ENCODE results near the gene C12orf57.

C12orf57 gene

DNA sequence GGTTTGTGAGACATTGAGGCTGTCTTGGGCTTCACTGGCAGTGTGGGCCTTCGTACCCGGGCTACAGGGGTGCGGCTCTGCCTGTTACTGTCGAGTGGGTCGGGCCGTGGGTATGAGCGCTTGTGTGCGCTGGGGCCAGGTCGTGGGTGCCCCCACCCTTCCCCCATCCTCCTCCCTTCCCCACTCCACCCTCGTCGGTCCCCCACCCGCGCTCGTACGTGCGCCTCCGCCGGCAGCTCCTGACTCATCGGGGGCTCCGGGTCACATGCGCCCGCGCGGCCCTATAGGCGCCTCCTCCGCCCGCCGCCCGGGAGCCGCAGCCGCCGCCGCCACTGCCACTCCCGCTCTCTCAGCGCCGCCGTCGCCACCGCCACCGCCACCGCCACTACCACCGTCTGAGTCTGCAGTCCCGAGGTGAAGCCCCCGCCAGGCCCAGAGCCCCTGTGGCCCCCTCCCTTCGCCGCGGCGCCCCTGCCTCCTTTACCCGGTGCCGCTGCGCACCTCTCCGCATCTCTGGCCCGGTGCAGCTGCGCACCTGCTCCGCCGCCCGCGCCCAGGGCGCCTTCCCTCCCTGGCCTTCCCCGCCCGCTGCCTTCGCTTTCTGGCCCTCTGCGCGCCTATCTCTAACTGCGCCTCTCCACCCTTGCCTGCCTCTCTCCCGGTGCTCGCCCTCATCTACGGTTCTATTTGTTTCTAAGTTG is 29.4 kb upstream of the C12orf57 start, which contains the start of gene ENO2:
Gene ENO2, plus strand, starts transcription at position 335 of the 701 bp plus-strand sequence. CDS start 1,253 bp downstream, outside the sequence.
- DNase-seq: peak; percentile 51
- H3K9me3 Mint-ChIP-seq: no peaks in the 10 kb centered on the region
- peak within 1 kb of the TSS; percentile 93 for H3K27ac Mint-ChIP-seq
- ATAC-seq (replicated peaks): peak; percentile 88
- peak within 1 kb of the TSS; percentile 91 to 92 for H3K4me3 Mint-ChIP-seq
- H3K27me3 Mint-ChIP-seq: peaks cover 7 to 10% of the 10 kb centered on the region in 2 donors
- peaks cover 4 to 14% of the 10 kb centered on the region in 2 donors for H3K36me3 Mint-ChIP-seq
- H3K4me1 Mint-ChIP-seq: peaks cover 15 to 20% of the 10 kb centered on the region in 2 donors

DNA sequence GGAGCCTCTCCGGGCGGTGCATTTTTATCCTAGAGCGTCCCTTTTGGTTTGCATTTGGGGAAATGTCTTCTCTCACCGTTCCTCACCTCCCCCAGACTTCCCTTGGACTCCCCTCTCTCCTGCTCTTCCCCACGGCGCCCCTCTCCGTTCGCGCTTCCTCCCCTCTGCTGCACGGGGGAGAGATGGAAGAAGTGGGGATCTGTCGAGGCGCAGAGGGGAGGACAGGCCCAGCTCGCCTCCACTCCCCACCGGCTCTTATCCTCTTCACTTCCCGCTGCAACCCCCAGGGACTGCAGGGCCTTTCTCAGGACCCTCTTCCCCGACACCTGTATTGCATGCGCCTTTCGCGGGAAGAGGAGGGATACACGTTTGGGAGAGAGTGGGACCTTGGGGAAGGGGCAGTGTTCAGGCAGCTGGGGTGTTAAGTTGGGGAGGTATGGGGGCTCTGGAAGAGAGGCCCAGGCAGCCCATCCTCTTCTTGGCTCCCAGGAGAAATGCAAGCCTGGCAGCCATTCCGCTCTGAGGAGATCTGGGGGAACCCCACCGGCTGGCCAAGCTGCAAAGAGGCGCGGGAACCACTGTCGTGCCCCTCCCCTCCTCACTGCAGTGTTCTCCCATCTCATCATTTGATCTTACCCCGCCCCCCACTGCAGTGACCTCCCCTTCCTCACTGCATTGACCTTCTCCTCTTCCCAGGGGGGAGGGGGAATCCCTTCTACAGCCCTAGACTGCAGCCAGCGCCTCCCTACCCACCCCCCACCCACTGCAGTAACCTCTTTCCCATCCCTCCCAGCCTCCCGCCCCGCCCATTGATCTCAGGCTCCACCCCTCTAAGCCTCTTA is 28.7 kb upstream of the C12orf57 start:
- Mint-ChIP-seq H3K4me3 (peak overlapping the region; percentile 91 to 92), H3K4me1 (peaks cover 21 to 27% of the 10 kb centered on the region in 2 donors), H3K36me3 (peaks cover 9 to 21% of the 10 kb centered on the region in 2 donors), H3K27me3 (peaks cover 7 to 10% of the 10 kb centered on the region in 2 donors), H3K9me3 (no peaks in the 10 kb centered on the region), H3K27ac (peak overlapping the region; percentile 93)
- DNase-seq: no peak
- peak; percentile 12 to 23 for ATAC-seq (replicated peaks)

DNA sequence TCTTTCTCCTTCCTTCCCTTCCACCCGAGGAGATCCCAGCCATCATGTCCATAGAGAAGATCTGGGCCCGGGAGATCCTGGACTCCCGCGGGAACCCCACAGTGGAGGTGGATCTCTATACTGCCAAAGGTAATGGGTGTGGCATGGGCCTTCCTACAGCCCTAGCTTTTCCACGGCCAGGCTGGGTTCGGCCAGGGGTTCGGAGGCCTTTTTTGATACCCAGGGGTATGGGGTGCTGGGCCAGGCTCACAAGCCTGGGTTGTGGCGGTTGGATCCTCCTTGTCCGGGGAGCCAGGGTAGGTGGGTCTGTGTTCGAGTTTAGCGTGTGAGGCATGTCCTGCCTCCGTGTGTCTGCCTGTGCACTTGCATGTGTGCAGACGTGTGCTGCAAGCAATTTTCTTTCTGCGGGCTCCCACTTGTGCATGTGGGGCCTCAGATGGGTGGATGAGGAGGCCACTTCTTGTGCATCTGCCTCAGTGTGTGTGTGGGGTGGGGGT is 28.0 kb upstream of the C12orf57 start:
- no peak for ATAC-seq (replicated peaks)
- peak overlapping the region; percentile 91 to 92 for H3K4me3 Mint-ChIP-seq
- H3K4me1 Mint-ChIP-seq: peaks cover 21 to 27% of the 10 kb centered on the region in 2 donors
- no peak for DNase-seq
- peak overlapping the region; percentile 0 for H3K27ac Mint-ChIP-seq
- H3K9me3 Mint-ChIP-seq: no peaks in the 10 kb centered on the region
- H3K36me3 Mint-ChIP-seq: peaks cover 9 to 22% of the 10 kb centered on the region in 2 donors
- peaks cover 7 to 10% of the 10 kb centered on the region in 2 donors for H3K27me3 Mint-ChIP-seq

DNA sequence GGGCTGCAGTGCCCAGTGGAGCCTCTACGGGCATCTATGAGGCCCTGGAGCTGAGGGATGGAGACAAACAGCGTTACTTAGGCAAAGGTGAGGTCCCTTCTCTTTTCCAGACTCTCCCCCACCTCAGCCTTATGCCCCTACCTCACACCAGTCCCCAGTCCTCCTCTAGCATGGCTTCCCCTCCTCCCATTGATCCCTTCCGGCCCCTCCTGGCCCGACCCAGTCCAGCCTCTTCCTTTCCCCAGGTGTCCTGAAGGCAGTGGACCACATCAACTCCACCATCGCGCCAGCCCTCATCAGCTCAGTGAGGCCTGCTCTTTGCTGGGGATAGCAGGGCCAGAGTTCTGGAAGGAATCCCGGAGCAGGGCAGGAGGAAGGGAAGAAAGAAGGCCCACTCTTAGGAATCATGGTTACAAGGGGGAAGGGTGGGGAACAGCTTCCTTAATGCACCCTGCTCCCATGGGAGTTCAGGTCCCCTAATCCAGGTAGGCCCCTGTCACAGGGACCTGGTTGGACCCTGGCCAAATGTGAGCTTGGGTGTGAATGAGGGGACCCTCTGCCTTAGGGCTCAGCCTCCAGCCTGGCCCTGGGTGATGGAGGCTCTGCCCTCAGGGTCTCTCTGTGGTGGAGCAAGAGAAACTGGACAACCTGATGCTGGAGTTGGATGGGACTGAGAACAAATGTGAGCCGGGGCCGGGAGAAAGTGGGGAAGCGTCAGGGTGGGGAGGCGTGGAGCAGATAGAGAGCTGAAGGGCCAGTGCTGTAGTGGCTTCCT is 27.2 kb upstream of the C12orf57 start:
- no peak for ATAC-seq (replicated peaks)
- no peaks in the 10 kb centered on the region for H3K9me3 Mint-ChIP-seq
- DNase-seq: no peak
- peaks cover 9 to 22% of the 10 kb centered on the region in 2 donors for H3K36me3 Mint-ChIP-seq
- no peak overlapping the region for H3K4me3 Mint-ChIP-seq
- peaks cover 26 to 30% of the 10 kb centered on the region in 2 donors for H3K4me1 Mint-ChIP-seq
- H3K27ac Mint-ChIP-seq: no peak overlapping the region
- H3K27me3 Mint-ChIP-seq: peaks cover 7 to 10% of the 10 kb centered on the region in 2 donors

GRCh38 chr12:6917491-6918231 is 26.2 kb upstream of the C12orf57 start:
- Mint-ChIP-seq H3K4me3 (no peak overlapping the region), H3K9me3 (no peaks in the 10 kb centered on the region), H3K27ac (peak overlapping the region; percentile 73), H3K36me3 (peaks cover 9 to 26% of the 10 kb centered on the region in 2 donors), H3K4me1 (peaks cover 37 to 41% of the 10 kb centered on the region in 2 donors), H3K27me3 (peaks cover 4 to 8% of the 10 kb centered on the region in 2 donors)
- ATAC-seq (replicated peaks): no peak
- DNase-seq: no peak

GRCh38 chr12:6919588-6919987 is 24.2 kb upstream of the C12orf57 start:
- Mint-ChIP-seq H3K27ac (no peak overlapping the region), H3K27me3 (no peaks in the 10 kb centered on the region), H3K4me1 (peaks cover 49 to 56% of the 10 kb centered on the region in 2 donors), H3K36me3 (peaks cover 12 to 31% of the 10 kb centered on the region in 2 donors), H3K4me3 (no peak overlapping the region), H3K9me3 (no peaks in the 10 kb centered on the region)
- DNase-seq (no peak), ATAC-seq (replicated peaks) (no peak)

DNA sequence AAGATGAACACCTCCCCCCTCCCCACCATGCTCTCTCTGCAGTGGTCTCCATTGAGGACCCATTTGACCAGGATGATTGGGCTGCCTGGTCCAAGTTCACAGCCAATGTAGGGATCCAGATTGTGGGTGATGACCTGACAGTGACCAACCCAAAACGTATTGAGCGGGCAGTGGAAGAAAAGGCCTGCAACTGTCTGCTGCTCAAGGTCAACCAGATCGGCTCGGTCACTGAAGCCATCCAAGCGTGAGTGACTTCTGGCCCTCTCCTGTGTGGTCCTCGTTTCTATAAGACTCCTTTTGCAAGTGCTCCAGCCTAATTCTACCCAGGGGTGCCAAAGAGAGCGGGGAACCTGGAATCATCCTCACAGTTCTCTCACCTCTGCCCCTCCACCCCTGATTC is 22.3 kb upstream of the C12orf57 start:
- no peak for DNase-seq
- no peaks in the 10 kb centered on the region for H3K27me3 Mint-ChIP-seq
- peaks cover 8 to 28% of the 10 kb centered on the region in 2 donors for H3K36me3 Mint-ChIP-seq
- peaks cover 47 to 61% of the 10 kb centered on the region in 2 donors for H3K4me1 Mint-ChIP-seq
- peak overlapping the region in 1 of 2 donors; percentile 4 for H3K4me3 Mint-ChIP-seq
- no peaks in the 10 kb centered on the region for H3K9me3 Mint-ChIP-seq
- ATAC-seq (replicated peaks): no peak
- peak overlapping the region; percentile 84 for H3K27ac Mint-ChIP-seq

- Mint-ChIP-seq H3K4me3 (peak overlapping the region; percentile 4 to 32), H3K9me3 (no peaks in the 10 kb centered on the region), H3K27me3 (no peaks in the 10 kb centered on the region), H3K4me1 (peaks cover 54 to 68% of the 10 kb centered on the region in 2 donors), H3K36me3 (peaks cover 8 to 25% of the 10 kb centered on the region in 2 donors), H3K27ac (peak overlapping the region; percentile 84)
- ATAC-seq (replicated peaks) (peak; percentile 50 to 52), DNase-seq (no peak)
These were observed 21.6 kb upstream of the C12orf57 start for GRCh38 chr12:6921996-6922946.

- H3K27me3 Mint-ChIP-seq: no peaks in the 10 kb centered on the region
- no peak for ATAC-seq (replicated peaks)
- peaks cover 8 to 21% of the 10 kb centered on the region in 2 donors for H3K36me3 Mint-ChIP-seq
- DNase-seq: no peak
- peak overlapping the region; percentile 31 for H3K27ac Mint-ChIP-seq
- peaks cover 55 to 70% of the 10 kb centered on the region in 2 donors for H3K4me1 Mint-ChIP-seq
- no peaks in the 10 kb centered on the region for H3K9me3 Mint-ChIP-seq
- H3K4me3 Mint-ChIP-seq: peak overlapping the region; percentile 1 to 23
These were observed 20.7 kb upstream of the C12orf57 start for GRCh38 chr12:6923003-6923732.

- DNase-seq (no peak), ATAC-seq (replicated peaks) (no peak)
- Mint-ChIP-seq H3K9me3 (no peaks in the 10 kb centered on the region), H3K27me3 (no peaks in the 10 kb centered on the region), H3K4me3 (peak overlapping the region in 1 of 2 donors; percentile 1), H3K4me1 (peaks cover 59 to 76% of the 10 kb centered on the region in 2 donors), H3K27ac (peak overlapping the region; percentile 7), H3K36me3 (peaks cover 8 to 25% of the 10 kb centered on the region in 2 donors)
These were observed 20.0 kb upstream of the C12orf57 start for GRCh38 chr12:6923851-6924250.

DNA sequence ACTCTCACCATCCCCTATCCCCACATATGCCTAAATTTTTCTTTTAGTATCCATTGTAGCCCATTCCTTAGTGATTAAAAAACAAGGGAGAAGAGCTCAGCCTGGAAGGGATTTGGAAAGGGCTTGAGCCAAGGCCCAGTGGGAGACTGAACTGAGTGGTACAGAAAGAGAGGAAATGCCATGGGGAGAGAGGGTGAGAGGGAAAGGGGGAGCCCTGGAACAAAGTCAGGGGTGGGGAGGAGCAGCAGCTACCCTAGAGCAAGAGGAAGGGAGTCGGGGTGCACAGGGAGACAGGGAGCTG is 18.6 kb upstream of the C12orf57 start:
- Mint-ChIP-seq H3K27ac (no peak overlapping the region), H3K4me3 (no peak overlapping the region), H3K36me3 (peaks cover 3 to 16% of the 10 kb centered on the region in 2 donors), H3K9me3 (no peaks in the 10 kb centered on the region), H3K4me1 (peaks cover 60 to 81% of the 10 kb centered on the region in 2 donors), H3K27me3 (no peaks in the 10 kb centered on the region)
- DNase-seq: no peak
- ATAC-seq (replicated peaks): no peak

All from stimulated activated naive B cell treated with anti-CD40 and anti-IgM and Interleukin-4, amounts not matched to agents 10 μg/mL and 1 μg/mL and 100 μg/mL, for 72 hours (primary cell).